Measurements from ENCODE around the gene MEIOSIN.
"Not testable (repeated sequence)": the region's sequence is repeated elsewhere in the genome, so short reads cannot be mapped to it uniquely, and the experiment has no call there.

MEIOSIN gene

DNA sequence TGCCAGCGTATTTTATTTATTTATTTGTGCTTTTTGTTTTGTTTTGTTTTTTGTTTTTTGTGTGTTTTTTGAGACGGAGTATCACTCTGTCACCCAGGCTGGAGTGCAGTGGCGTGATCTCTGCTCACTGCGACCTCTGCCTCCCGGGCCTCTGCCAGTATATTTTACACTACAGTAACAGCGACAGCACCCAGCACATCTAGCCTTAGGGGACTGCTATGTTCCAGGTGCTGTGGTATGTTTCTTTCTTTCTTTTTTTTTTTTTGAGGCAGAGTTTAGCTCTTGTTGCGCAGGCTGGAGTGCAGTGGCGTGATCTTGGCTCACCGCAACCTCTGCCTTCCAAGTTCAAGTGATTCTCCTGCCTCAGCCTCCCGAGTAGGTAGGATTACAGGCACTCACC is 18.2 kb downstream of the MEIOSIN start:
- H3K4me1 ChIP-seq (ENCODE audit: control insufficient read depth in 2 of 2, insufficient read depth in 1 of 2, low read depth in 1 of 2, low read length in 2 of 2); H2AFZ ChIP-seq (ENCODE audit: low read length); DNase-seq (ENCODE audit: low spot score); H3K23ac ChIP-seq (ENCODE audit: low read depth, low read length, poor library complexity); H3K4me3 ChIP-seq (ENCODE audit: low read length in 2 of 2); H2AK5ac ChIP-seq (ENCODE audit: low read depth, low read length); H3K36me3 ChIP-seq (replicated peaks in 1 of 2; ENCODE audit: control insufficient read depth in 2 of 2, insufficient read depth in 2 of 2, low read length in 2 of 2); H3K27ac ChIP-seq (replicated peaks; ENCODE audit: low read length); H4K91ac ChIP-seq (ENCODE audit: low read depth, low read length, poor library complexity); H3K4me2 ChIP-seq (ENCODE audit: insufficient read depth, low read length, poor library complexity, severe bottlenecking); H3K18ac ChIP-seq (ENCODE audit: low read length); H4K8ac ChIP-seq (ENCODE audit: low read depth, low read length); H3K79me1 ChIP-seq (ENCODE audit: low read depth, low read length); H3K9ac ChIP-seq (ENCODE audit: low read depth, low read length, poor library complexity); H2BK12ac ChIP-seq (ENCODE audit: low read length); H3K9me3 ChIP-seq (replicated peaks in 1 of 2; ENCODE audit: control insufficient read depth in 2 of 2, insufficient read depth in 1 of 2, low read depth in 1 of 2, low read length in 2 of 2); H2BK5ac ChIP-seq (ENCODE audit: low read length); H3K4ac ChIP-seq (ENCODE audit: low read length); H2BK120ac ChIP-seq (ENCODE audit: low read depth, low read length); H2BK15ac ChIP-seq (ENCODE audit: low read length); H3K14ac ChIP-seq (ENCODE audit: low read length): not testable (repeated sequence)
- H3K27me3 ChIP-seq (ENCODE audit: control insufficient read depth in 3 of 3, insufficient read depth in 3 of 3, low read depth in 1 of 3, low read length in 3 of 3): peaks cover 0 to 17% (median 0%) of the 10 kb centered on the region in 3 experiments
- WGBS, 2 donors (ENCODE audit: extremely low coverage in 2 of 2, insufficient read length in 2 of 2, insufficient replicate concordance in 1 of 2): no CpG with 5 or more reads among the region's 10 CpGs

DNA sequence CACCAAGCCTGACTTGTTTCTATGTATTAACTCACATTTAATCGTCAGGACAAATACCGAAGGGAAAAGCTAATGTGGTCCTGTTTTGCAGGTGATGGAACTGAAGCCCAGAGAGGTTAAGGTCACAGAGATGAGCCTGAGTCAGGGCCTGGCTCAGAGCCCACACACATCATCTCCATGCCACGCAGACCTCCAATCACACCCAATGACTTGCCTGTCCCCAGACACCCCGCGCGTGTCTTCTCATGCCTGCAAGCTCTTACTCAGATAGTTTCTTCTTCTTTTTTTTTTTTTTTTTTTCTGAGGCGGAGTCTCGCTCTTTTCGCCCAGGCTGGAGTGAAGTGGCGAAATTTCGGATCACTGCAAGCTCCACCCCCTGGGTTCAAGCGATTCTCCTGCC is 19.4 kb downstream of the MEIOSIN start:
- Histone ChIP-seq H3K23ac (ENCODE audit: low read depth, low read length, poor library complexity) (no peak overlapping the region), H2BK15ac (ENCODE audit: low read length) (no peak overlapping the region), H2BK12ac (ENCODE audit: low read length) (no peak overlapping the region), H3K9ac (ENCODE audit: low read depth, low read length, poor library complexity) (no peak overlapping the region), H3K9me3 (replicated peaks in 1 of 2; ENCODE audit: control insufficient read depth in 2 of 2, insufficient read depth in 1 of 2, low read depth in 1 of 2, low read length in 2 of 2) (no peaks in the 10 kb centered on the region), H3K4me1 (ENCODE audit: control insufficient read depth in 2 of 2, insufficient read depth in 1 of 2, low read depth in 1 of 2, low read length in 2 of 2) (peaks cover 4 to 6% of the 10 kb centered on the region in 2 donors), H2AK5ac (ENCODE audit: low read depth, low read length) (no peak overlapping the region), H3K79me1 (ENCODE audit: low read depth, low read length) (no peaks in the 10 kb centered on the region), H4K91ac (ENCODE audit: low read depth, low read length, poor library complexity) (no peak overlapping the region), H3K4me3 (ENCODE audit: low read length in 2 of 2) (no peak overlapping the region), H2AFZ (ENCODE audit: low read length) (no peak overlapping the region), H4K8ac (ENCODE audit: low read depth, low read length) (no peak overlapping the region), H2BK120ac (ENCODE audit: low read depth, low read length) (no peak overlapping the region), H3K36me3 (replicated peaks in 1 of 2; ENCODE audit: control insufficient read depth in 2 of 2, insufficient read depth in 2 of 2, low read length in 2 of 2) (no peaks in the 10 kb centered on the region), H3K27me3 (ENCODE audit: control insufficient read depth in 3 of 3, insufficient read depth in 3 of 3, low read depth in 1 of 3, low read length in 3 of 3) (peaks cover 0 to 15% (median 0%) of the 10 kb centered on the region in 3 experiments), H3K27ac (replicated peaks; ENCODE audit: low read length) (no peak overlapping the region), H3K18ac (ENCODE audit: low read length) (no peak overlapping the region), H3K4ac (ENCODE audit: low read length) (no peak overlapping the region), H2BK5ac (ENCODE audit: low read length) (no peak overlapping the region), H3K14ac (ENCODE audit: low read length) (no peak overlapping the region), H3K4me2 (ENCODE audit: insufficient read depth, low read length, poor library complexity, severe bottlenecking) (no peak overlapping the region)
- no peak for DNase-seq (ENCODE audit: low spot score)
- WGBS, 2 donors (ENCODE audit: extremely low coverage in 2 of 2, insufficient read length in 2 of 2, insufficient replicate concordance in 1 of 2): no CpG with 5 or more reads among the region's 12 CpGs

DNA sequence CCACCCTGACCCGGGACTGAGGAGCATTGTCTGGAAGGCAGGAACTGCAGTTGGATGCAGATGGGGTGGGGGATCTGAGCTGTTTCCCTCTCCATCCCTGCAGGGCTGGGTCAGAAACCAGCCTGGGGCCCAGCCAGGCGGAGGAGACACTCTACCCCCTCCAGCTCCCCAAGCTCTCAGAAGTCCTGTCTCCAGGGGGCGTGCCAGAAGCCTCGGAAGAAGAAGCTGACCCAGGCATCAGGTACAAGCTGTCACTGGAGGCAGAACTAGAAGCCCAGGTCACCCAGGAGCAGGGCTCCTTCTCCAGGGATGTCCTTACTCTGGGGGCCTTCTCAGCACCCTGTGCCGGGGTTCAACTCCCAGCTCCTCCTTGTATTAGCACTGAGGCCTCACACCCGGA is 20.3 kb downstream of the MEIOSIN start:
- Histone ChIP-seq H4K91ac (ENCODE audit: low read depth, low read length, poor library complexity) (no peak overlapping the region), H2BK120ac (ENCODE audit: low read depth, low read length) (no peak overlapping the region), H2AK5ac (ENCODE audit: low read depth, low read length) (no peak overlapping the region), H4K8ac (ENCODE audit: low read depth, low read length) (no peak overlapping the region), H2BK15ac (ENCODE audit: low read length) (peak overlapping the region; percentile 97), H3K18ac (ENCODE audit: low read length) (peak overlapping the region; percentile 76), H2BK5ac (ENCODE audit: low read length) (peak overlapping the region; percentile 59), H3K14ac (ENCODE audit: low read length) (no peak overlapping the region), H2BK12ac (ENCODE audit: low read length) (no peak overlapping the region), H3K36me3 (replicated peaks in 1 of 2; ENCODE audit: control insufficient read depth in 2 of 2, insufficient read depth in 2 of 2, low read length in 2 of 2) (no peaks in the 10 kb centered on the region), H3K4me1 (ENCODE audit: control insufficient read depth in 2 of 2, insufficient read depth in 1 of 2, low read depth in 1 of 2, low read length in 2 of 2) (peaks cover 4 to 6% of the 10 kb centered on the region in 2 donors), H3K9ac (ENCODE audit: low read depth, low read length, poor library complexity) (no peak overlapping the region), H3K4ac (ENCODE audit: low read length) (no peak overlapping the region), H3K4me2 (ENCODE audit: insufficient read depth, low read length, poor library complexity, severe bottlenecking) (no peak overlapping the region), H3K4me3 (ENCODE audit: low read length in 2 of 2) (no peak overlapping the region), H3K23ac (ENCODE audit: low read depth, low read length, poor library complexity) (no peak overlapping the region), H3K9me3 (replicated peaks in 1 of 2; ENCODE audit: control insufficient read depth in 2 of 2, insufficient read depth in 1 of 2, low read depth in 1 of 2, low read length in 2 of 2) (no peaks in the 10 kb centered on the region), H3K27ac (replicated peaks; ENCODE audit: low read length) (no peak overlapping the region), H3K27me3 (ENCODE audit: control insufficient read depth in 3 of 3, insufficient read depth in 3 of 3, low read depth in 1 of 3, low read length in 3 of 3) (peaks cover 0 to 15% (median 0%) of the 10 kb centered on the region in 3 experiments), H2AFZ (ENCODE audit: low read length) (peak overlapping the region; percentile 76), H3K79me1 (ENCODE audit: low read depth, low read length) (no peaks in the 10 kb centered on the region)
- no peak for DNase-seq (ENCODE audit: low spot score)
- no CpG with 5 or more reads among the region's 6 CpGs for WGBS, 2 donors (ENCODE audit: extremely low coverage in 2 of 2, insufficient read length in 2 of 2, insufficient replicate concordance in 1 of 2)

DNA sequence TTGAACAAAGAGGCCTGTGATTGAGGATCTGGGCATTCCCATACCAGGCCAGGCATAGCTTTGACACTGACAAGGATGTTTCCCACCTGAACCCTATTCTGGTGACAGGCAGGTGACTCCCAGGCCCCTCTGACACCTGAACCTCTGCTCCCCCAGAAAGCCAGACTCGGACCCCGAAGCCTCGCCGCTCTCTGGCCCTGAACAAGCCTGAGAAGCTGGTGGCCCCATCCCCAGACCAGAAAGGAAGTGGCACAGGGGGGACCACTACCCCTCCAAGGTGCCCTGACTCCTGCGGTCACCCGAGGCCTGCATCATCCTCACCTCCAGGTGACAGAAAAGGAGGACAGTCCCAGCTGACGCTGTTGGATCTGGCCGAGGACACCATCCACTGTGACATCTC is 21.1 kb downstream of the MEIOSIN start:
- no peaks in the 10 kb centered on the region for H3K9me3 ChIP-seq (replicated peaks in 1 of 2; ENCODE audit: control insufficient read depth in 2 of 2, insufficient read depth in 1 of 2, low read depth in 1 of 2, low read length in 2 of 2)
- no peak overlapping the region for H3K4ac ChIP-seq (ENCODE audit: low read length)
- no peak overlapping the region for H3K14ac ChIP-seq (ENCODE audit: low read length)
- H2BK5ac ChIP-seq (ENCODE audit: low read length): no peak overlapping the region
- H2BK12ac ChIP-seq (ENCODE audit: low read length): no peak overlapping the region
- peak overlapping the region; percentile 87 for H2BK15ac ChIP-seq (ENCODE audit: low read length)
- no peak for DNase-seq (ENCODE audit: low spot score)
- no peak overlapping the region for H3K4me2 ChIP-seq (ENCODE audit: insufficient read depth, low read length, poor library complexity, severe bottlenecking)
- peaks cover 0 to 20% (median 0%) of the 10 kb centered on the region in 3 experiments for H3K27me3 ChIP-seq (ENCODE audit: control insufficient read depth in 3 of 3, insufficient read depth in 3 of 3, low read depth in 1 of 3, low read length in 3 of 3)
- no peak overlapping the region for H4K91ac ChIP-seq (ENCODE audit: low read depth, low read length, poor library complexity)
- WGBS, 2 donors (ENCODE audit: extremely low coverage in 2 of 2, insufficient read length in 2 of 2, insufficient replicate concordance in 1 of 2): no CpG with 5 or more reads among the region's 8 CpGs
- H3K36me3 ChIP-seq (replicated peaks in 1 of 2; ENCODE audit: control insufficient read depth in 2 of 2, insufficient read depth in 2 of 2, low read length in 2 of 2): no peaks in the 10 kb centered on the region
- H2BK120ac ChIP-seq (ENCODE audit: low read depth, low read length): no peak overlapping the region
- no peak overlapping the region for H2AFZ ChIP-seq (ENCODE audit: low read length)
- H3K9ac ChIP-seq (ENCODE audit: low read depth, low read length, poor library complexity): peak overlapping the region; percentile 27
- H4K8ac ChIP-seq (ENCODE audit: low read depth, low read length): no peak overlapping the region
- peaks cover 4 to 6% of the 10 kb centered on the region in 2 donors for H3K4me1 ChIP-seq (ENCODE audit: control insufficient read depth in 2 of 2, insufficient read depth in 1 of 2, low read depth in 1 of 2, low read length in 2 of 2)
- no peak overlapping the region for H3K18ac ChIP-seq (ENCODE audit: low read length)
- no peak overlapping the region for H3K23ac ChIP-seq (ENCODE audit: low read depth, low read length, poor library complexity)
- no peaks in the 10 kb centered on the region for H3K79me1 ChIP-seq (ENCODE audit: low read depth, low read length)
- H3K27ac ChIP-seq (replicated peaks; ENCODE audit: low read length): no peak overlapping the region
- no peak overlapping the region for H3K4me3 ChIP-seq (ENCODE audit: low read length in 2 of 2)
- peak overlapping the region; percentile 68 for H2AK5ac ChIP-seq (ENCODE audit: low read depth, low read length)
